ENCODE results near the gene SPATA2L.

SPATA2L gene

GRCh38 chr16:89701425-89702406 lies at the start of gene SPATA2L:
TSS of gene SPATA2L (minus strand) at chr16:89701705. CDS start at chr16:89701232, 473 bp downstream.
- TF ChIP-seq CTCF (IDR thresholded peaks at IDR 0.05; ENCODE audit: low read depth, low read length): peak; percentile 10
- H3K4me3 ChIP-seq (replicated peaks in 1 of 2; ENCODE audit: low read depth in 2 of 2, low read length in 2 of 2): peak within 1 kb of the TSS; percentile 82 to 87
- peak; percentile 69 to 86 for DNase-seq (ENCODE audit: low read depth in 2 of 2)

- no peak overlapping the region for H3K4me3 ChIP-seq (replicated peaks in 1 of 2; ENCODE audit: low read depth in 2 of 2, low read length in 2 of 2)
- no peak for TF ChIP-seq CTCF (IDR thresholded peaks at IDR 0.05; ENCODE audit: low read depth, low read length)
- no peak for DNase-seq (ENCODE audit: low read depth in 2 of 2)
Observed at GRCh38 chr16:89749637-89750036, 48.1 kb upstream of the SPATA2L start.

- no peak for TF ChIP-seq CTCF (IDR thresholded peaks at IDR 0.05; ENCODE audit: low read depth, low read length)
- no peak for DNase-seq (ENCODE audit: low read depth in 2 of 2)
- no peak overlapping the region for H3K4me3 ChIP-seq (replicated peaks in 1 of 2; ENCODE audit: low read depth in 2 of 2, low read length in 2 of 2)
Observed at GRCh38 chr16:89748921-89749320, 47.4 kb upstream of the SPATA2L start.

- TF ChIP-seq CTCF (IDR thresholded peaks at IDR 0.05; ENCODE audit: low read depth, low read length): no peak
- H3K4me3 ChIP-seq (replicated peaks in 1 of 2; ENCODE audit: low read depth in 2 of 2, low read length in 2 of 2): no peak overlapping the region
- DNase-seq (ENCODE audit: low read depth in 2 of 2): no peak
Observed at GRCh38 chr16:89748076-89748475, 46.6 kb upstream of the SPATA2L start.

GRCh38 chr16:89746043-89746442 lies 44.5 kb upstream of the SPATA2L start:
- H3K4me3 ChIP-seq (replicated peaks in 1 of 2; ENCODE audit: low read depth in 2 of 2, low read length in 2 of 2): no peak overlapping the region
- DNase-seq (ENCODE audit: low read depth in 2 of 2): no peak
- TF ChIP-seq CTCF (IDR thresholded peaks at IDR 0.05; ENCODE audit: low read depth, low read length): no peak

GRCh38 chr16:89744813-89745212 lies 43.3 kb upstream of the SPATA2L start:
- TF ChIP-seq CTCF (IDR thresholded peaks at IDR 0.05; ENCODE audit: low read depth, low read length): no peak
- H3K4me3 ChIP-seq (replicated peaks in 1 of 2; ENCODE audit: low read depth in 2 of 2, low read length in 2 of 2): no peak overlapping the region
- no peak for DNase-seq (ENCODE audit: low read depth in 2 of 2)

Data from cardiac fibroblast (primary cell).